NB4 (cell line): ENCODE measurements around the gene SFTPA2.

Experiments
- POLR2A ChIP-seq: IDR thresholded peaks from 2 replicates; pipeline ENCODE4 v1.6.1; 2011; ENCODE audit warnings: mild to moderate bottlenecking; ENCODE audit not compliant: insufficient read length; ENCODE audit errors: extremely low read depth
- TF ChIP-seq, protein P1 (sequence below): IDR thresholded peaks from one replicate; pipeline ENCODE4 v1.5.1; 2012; ENCODE audit warnings: low read depth, low read length
- TF ChIP-seq, protein P2 (sequence below): IDR thresholded peaks from 2 replicates; pipeline ENCODE4 v1.6.1; 2011; ENCODE audit warnings: low read depth, low read length

DNA sequence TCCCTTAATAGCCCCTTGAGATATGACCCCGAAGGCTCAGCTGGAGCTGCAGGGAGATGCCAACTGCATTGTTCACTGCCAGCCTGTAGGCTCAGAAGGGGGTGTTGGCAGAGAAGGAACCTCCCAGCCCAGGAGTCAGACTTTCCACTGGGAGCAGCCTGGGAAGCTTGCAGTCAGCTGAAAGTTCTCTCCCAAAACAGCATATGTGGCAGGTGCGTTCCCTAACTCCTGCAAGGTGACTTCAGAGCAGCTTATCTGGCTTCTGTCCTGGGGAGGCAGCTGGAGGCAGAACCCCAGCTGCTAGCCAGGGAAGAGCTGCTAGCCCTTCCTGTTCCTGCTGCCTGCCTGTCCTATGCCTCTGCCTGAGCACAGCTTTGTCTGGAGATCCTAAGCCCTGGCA is 8.1 kb downstream of the SFTPA2 start:
- TF ChIP-seq, protein P1, sequence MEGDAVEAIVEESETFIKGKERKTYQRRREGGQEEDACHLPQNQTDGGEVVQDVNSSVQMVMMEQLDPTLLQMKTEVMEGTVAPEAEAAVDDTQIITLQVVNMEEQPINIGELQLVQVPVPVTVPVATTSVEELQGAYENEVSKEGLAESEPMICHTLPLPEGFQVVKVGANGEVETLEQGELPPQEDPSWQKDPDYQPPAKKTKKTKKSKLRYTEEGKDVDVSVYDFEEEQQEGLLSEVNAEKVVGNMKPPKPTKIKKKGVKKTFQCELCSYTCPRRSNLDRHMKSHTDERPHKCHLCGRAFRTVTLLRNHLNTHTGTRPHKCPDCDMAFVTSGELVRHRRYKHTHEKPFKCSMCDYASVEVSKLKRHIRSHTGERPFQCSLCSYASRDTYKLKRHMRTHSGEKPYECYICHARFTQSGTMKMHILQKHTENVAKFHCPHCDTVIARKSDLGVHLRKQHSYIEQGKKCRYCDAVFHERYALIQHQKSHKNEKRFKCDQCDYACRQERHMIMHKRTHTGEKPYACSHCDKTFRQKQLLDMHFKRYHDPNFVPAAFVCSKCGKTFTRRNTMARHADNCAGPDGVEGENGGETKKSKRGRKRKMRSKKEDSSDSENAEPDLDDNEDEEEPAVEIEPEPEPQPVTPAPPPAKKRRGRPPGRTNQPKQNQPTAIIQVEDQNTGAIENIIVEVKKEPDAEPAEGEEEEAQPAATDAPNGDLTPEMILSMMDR: no peak
- TF ChIP-seq POLR2A: no peak
- TF ChIP-seq, protein P2, sequence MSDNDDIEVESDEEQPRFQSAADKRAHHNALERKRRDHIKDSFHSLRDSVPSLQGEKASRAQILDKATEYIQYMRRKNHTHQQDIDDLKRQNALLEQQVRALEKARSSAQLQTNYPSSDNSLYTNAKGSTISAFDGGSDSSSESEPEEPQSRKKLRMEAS: no peak
